ENCODE results near the gene PDLIM5. TPM values are rescaled to one million over a fixed set of nuclear protein-coding genes. Genes with fewer than 3 reads are reported as not detected.
A peak's percentile ranks its signal among the peaks of the same experiment; 100 is the strongest.
"Not testable (repeated sequence)": the region's sequence is repeated elsewhere in the genome, so short reads cannot be mapped to it uniquely, and the experiment has no call there.

PDLIM5 gene
- total RNA-seq, 1 experiment from 2014 or later, result 21.2 TPM

DNA sequence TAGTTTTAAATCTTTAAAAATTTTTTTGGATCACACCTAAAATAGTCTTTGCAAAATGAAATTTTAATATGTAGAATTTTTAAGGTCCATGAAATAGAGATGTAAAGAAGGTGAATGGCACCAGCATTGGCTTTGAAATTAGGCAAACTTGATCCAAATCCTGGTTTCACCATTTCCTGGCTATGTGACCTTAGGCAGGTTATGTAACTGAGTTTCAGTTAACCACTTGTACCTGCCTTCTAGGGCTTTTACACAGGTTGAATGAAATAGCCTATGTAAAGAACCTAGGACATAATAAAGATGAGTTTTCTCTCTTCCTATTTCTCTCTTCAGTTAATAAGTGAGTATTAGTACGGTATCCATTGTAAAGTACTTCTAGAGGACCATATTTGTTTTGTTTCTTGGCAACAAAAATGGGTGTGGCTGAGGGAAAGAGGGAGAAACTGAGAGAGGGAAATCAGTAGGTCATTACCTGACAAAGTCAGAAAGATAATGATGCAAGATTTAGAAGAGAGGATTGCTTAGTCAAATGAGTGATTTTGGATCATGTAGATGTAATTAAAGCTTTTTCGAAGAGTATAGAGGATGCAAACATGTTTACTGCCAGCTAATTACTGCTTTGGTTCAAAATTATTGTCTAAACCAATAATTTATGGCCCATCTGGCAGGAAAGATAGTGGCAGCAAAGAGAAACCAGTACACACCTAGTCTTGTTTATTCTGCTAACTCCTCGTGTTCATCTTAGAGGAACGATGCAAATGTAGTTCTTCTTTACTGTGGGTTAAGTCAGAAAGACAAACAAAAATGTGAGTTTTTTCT, 81.9 kb downstream of the PDLIM5 start:
- in situ Hi-C loops (cut with HindIII; ENCODE audit: low pct_unique_long_range_greater_than_20kb, low sequenced_read_pairs), result no loop called here
- no peak for DNase-seq (ENCODE audit: low read depth, low spot score)

- no peak for DNase-seq (ENCODE audit: low read depth, low spot score)
- in situ Hi-C loops (cut with HindIII; ENCODE audit: low pct_unique_long_range_greater_than_20kb, low sequenced_read_pairs), result no loop called here
These were observed 82.9 kb downstream of the PDLIM5 start for GRCh38 chr4:94534401-94535312.

DNA sequence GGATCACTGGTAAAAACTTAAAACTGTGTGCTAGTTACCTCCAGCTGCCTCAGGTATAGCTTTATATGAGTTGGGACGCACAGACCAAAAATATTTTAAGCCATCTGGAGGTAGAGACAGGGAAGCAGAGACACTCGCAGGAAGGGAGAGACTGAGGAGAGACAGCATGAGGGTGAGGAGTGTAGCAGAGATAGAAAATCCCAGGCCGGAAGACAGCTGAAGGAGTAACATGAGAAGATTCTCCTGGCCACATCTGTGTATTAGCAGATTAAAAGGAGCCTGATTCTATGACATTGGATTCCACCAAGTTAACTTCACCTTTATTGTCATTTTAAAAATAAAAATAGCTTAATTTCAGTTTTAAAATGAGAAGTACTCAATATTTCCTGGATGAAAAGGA, 84.3 kb downstream of the PDLIM5 start:
- in situ Hi-C loops (cut with HindIII; ENCODE audit: low pct_unique_long_range_greater_than_20kb, low sequenced_read_pairs), result no loop called here
- DNase-seq (ENCODE audit: low read depth, low spot score), result no peak

DNA sequence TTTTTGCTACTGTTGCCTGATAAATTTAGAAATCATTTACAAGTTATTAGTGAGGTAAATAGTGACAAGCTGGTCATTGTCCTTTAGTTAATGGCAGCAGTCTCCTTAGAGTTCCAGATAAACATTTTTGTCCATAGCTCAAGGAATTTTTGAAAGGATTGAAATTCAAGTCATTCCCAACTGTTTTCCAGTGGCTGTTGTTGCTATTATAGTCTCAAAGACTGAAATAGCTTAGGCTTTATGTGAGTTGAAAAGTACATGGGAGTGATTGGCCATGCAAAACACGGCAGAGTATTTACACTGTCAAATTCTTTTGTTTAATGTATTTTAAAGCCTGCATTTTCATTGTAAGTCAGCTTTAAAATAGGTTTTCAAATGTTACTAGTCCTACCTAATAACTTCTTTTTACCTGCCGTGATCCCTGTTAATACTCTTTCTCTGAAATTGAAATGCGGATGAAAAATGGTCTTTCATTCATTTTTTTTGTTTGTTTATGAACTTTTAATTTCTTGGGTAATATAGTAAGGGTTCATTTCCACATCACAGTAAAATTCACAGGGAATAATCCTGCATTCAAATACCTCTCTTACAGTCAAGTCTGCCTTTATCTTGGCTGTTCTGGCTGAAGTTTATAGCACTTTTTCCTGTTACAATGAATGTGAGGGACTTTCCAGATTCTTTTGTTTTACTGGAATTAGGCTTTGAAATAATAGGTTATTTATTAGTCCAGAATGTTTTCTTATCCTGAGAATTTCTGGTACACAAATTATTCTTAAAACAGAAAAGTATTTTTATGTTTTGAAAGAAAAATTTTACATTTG, 85.1 kb downstream of the PDLIM5 start:
- in situ Hi-C loops (cut with HindIII; ENCODE audit: low pct_unique_long_range_greater_than_20kb, low sequenced_read_pairs), result no loop called here

DNA sequence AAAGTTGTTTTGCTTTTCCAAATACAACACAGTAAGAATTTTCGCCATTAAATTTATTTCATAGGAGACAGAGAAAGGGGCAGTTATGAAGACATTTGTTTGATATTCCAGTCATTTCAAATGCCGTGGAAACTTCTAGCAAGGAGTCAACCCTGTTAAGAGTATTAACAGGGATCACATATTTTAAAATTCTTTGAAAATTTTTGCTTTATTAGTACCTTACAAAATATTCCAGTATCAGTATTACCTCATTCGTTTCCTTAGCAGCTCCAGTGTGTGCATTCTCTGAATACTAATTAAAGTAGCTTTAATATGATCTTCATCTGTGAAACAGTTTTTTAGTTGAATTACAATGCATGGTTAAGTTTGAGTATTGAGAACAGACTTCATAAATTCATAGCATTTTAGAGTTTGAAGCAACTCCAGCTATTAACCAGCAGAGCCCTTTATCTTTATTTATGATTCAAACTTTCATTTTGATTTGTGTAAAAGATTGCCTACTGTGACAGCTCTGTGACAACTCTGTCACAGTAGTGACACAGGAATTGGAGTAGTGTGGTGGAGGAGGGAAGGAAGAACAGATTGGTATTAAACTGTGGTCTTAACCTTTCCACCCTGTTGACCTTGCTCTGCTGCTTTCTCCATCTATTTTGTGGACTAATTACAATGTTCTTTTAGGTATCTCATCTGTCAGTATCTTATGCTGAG, 86.3 kb downstream of the PDLIM5 start:
- in situ Hi-C loops (cut with HindIII; ENCODE audit: low pct_unique_long_range_greater_than_20kb, low sequenced_read_pairs), result no loop called here
- DNase-seq (ENCODE audit: low read depth, low spot score), result no peak

More for the DNA sequence above, 85.1 kb downstream of the PDLIM5 start:
- no peak for DNase-seq (ENCODE audit: low read depth, low spot score)

GRCh38 chr4:94540476-94540875, 88.7 kb downstream of the PDLIM5 start:
- in situ Hi-C loops (cut with HindIII; ENCODE audit: low pct_unique_long_range_greater_than_20kb, low sequenced_read_pairs), result no loop called here
- no peak for DNase-seq (ENCODE audit: low read depth, low spot score)

- in situ Hi-C loops (cut with HindIII; ENCODE audit: low pct_unique_long_range_greater_than_20kb, low sequenced_read_pairs), result no loop called here
These were observed 93.1 kb downstream of the PDLIM5 start for GRCh38 chr4:94544811-94545210.

DNA sequence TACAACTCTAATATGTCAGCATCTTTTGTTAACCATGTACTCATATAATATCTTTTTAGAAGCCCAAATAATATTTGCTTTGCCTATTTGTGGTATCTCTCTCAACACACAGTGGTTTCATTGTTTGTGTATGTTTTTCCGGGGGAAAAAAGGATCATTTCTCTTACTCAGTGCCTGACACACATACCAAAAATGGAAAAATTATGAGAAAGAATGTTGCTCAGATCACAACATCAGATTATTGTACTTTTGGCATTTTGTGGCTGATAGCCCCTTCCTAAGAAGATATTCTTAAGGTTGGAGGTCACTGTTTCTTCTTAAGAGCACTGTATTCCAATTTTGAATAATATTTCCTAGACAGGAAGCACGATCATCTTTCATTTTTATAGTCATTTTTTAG, 93.6 kb downstream of the PDLIM5 start:
- in situ Hi-C loops (cut with HindIII; ENCODE audit: low pct_unique_long_range_greater_than_20kb, low sequenced_read_pairs), result no loop called here
- DNase-seq (ENCODE audit: low read depth, low spot score), result peak; percentile 43

More at GRCh38 chr4:94544811-94545210, 93.1 kb downstream of the PDLIM5 start:
- DNase-seq (ENCODE audit: low read depth, low spot score), result no peak

GRCh38 chr4:94546949-94547348, 95.2 kb downstream of the PDLIM5 start:
- in situ Hi-C loops (cut with HindIII; ENCODE audit: low pct_unique_long_range_greater_than_20kb, low sequenced_read_pairs), result no loop called here
- no peak for DNase-seq (ENCODE audit: low read depth, low spot score)

DNA sequence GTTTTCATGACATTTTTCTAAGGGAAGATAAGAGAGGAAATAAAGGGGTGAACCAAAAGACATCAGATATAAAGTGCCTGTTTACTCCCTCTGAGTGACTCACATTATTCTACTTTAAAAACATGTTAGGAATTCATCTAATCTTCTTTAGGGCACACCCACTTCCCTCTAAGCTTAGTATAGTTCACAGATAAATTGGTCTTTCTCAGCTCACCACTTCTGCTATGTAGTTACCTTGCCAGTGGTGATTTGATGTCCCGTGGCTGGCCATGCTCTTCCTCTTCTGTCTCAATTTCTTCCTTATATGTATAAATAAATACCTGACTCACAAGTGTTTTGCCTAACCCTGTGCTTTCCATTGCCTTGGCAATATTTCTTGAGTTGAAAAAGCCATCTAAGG, 96.8 kb downstream of the PDLIM5 start:
- in situ Hi-C loops (cut with HindIII; ENCODE audit: low pct_unique_long_range_greater_than_20kb, low sequenced_read_pairs), result no loop called here
- no peak for DNase-seq (ENCODE audit: low read depth, low spot score)

DNA sequence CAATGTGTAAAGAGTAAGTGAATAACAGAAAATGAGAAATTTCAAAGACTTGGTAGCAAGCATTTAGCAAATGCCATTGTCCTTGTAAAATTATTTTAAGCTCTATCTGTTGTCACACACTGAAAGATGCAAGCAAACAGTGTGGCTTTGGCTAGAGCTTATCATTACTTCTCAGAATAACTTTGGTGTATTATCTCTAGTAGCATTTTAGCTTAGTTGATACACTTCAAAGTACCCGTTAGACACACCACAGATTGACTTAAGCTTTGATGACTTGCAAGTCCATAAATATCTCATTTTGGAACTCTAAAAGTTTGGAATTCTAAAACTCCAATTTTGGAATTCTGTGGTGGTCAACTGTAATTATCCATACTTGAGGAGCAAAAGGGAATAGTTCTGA, 98.6 kb downstream of the PDLIM5 start:
- in situ Hi-C loops (cut with HindIII; ENCODE audit: low pct_unique_long_range_greater_than_20kb, low sequenced_read_pairs), result no loop called here
- no peak for DNase-seq (ENCODE audit: low read depth, low spot score)

GRCh38 chr4:94550851-94551250, 99.1 kb downstream of the PDLIM5 start:
- DNase-seq (ENCODE audit: low read depth, low spot score), result no peak
- in situ Hi-C loops (cut with HindIII; ENCODE audit: low pct_unique_long_range_greater_than_20kb, low sequenced_read_pairs), result no loop called here

- in situ Hi-C loops (cut with HindIII; ENCODE audit: low pct_unique_long_range_greater_than_20kb, low sequenced_read_pairs), result no loop called here
- DNase-seq (ENCODE audit: low read depth, low spot score), result no peak
These were observed 100.2 kb downstream of the PDLIM5 start for GRCh38 chr4:94551643-94552564.

- in situ Hi-C loops (cut with HindIII; ENCODE audit: low pct_unique_long_range_greater_than_20kb, low sequenced_read_pairs); DNase-seq (ENCODE audit: low read depth, low spot score): not testable (repeated sequence)
These were observed 104.3 kb downstream of the PDLIM5 start for GRCh38 chr4:94556047-94556446.

- DNase-seq (ENCODE audit: low read depth, low spot score); in situ Hi-C loops (cut with HindIII; ENCODE audit: low pct_unique_long_range_greater_than_20kb, low sequenced_read_pairs): not testable (repeated sequence)
These were observed 105.9 kb downstream of the PDLIM5 start for GRCh38 chr4:94557632-94558031.

DNA sequence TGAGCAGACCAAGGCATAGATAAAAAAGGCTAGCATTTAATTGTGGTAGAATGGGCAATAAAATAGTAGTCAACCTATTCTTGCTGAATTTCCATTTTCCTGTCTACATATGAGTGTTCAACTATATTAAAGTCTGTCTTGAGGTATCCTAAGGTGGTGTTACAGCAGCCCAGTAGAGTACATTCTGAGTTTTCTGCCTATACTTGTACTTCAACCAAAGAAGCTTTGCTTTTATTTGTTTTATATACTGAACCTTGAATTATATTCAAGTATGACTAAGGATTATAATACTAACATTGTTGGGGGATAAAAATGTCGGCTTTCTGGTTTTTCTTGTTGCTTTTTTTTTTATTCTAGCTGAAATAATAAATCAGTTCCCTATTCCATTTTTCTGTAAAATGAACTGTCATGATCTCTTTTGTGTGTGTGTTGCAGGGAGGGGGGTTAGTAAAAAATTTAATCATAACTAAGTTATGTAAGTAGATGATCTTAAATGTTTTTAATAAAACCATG, 106.7 kb downstream of the PDLIM5 start:
- in situ Hi-C loops (cut with HindIII; ENCODE audit: low pct_unique_long_range_greater_than_20kb, low sequenced_read_pairs), result no loop called here
- no peak for DNase-seq (ENCODE audit: low read depth, low spot score)

All from SK-MEL-5 (cell line).